Effector CD4-positive, alpha-beta T cell (primary cell): ENCODE data around the gene CFAP99. TPM values are rescaled to one million over a fixed set of nuclear protein-coding genes. Genes with fewer than 3 reads are reported as not detected.
A peak's percentile ranks its signal among the peaks of the same experiment; 100 is the strongest.
"Not testable (repeated sequence)": the region's sequence is repeated elsewhere in the genome, so short reads cannot be mapped to it uniquely, and the experiment has no call there.

Experiments used
- DNase-seq: peaks from one replicate; pipeline ENCODE4 v3.0.0-alpha.2; 2020
- total RNA-seq: gene quantifications from one replicate; lab custom pipeline; 2026; lab: John Stamatoyannopoulos, UW

CFAP99 gene
- total RNA-seq, result not detected

DNA sequence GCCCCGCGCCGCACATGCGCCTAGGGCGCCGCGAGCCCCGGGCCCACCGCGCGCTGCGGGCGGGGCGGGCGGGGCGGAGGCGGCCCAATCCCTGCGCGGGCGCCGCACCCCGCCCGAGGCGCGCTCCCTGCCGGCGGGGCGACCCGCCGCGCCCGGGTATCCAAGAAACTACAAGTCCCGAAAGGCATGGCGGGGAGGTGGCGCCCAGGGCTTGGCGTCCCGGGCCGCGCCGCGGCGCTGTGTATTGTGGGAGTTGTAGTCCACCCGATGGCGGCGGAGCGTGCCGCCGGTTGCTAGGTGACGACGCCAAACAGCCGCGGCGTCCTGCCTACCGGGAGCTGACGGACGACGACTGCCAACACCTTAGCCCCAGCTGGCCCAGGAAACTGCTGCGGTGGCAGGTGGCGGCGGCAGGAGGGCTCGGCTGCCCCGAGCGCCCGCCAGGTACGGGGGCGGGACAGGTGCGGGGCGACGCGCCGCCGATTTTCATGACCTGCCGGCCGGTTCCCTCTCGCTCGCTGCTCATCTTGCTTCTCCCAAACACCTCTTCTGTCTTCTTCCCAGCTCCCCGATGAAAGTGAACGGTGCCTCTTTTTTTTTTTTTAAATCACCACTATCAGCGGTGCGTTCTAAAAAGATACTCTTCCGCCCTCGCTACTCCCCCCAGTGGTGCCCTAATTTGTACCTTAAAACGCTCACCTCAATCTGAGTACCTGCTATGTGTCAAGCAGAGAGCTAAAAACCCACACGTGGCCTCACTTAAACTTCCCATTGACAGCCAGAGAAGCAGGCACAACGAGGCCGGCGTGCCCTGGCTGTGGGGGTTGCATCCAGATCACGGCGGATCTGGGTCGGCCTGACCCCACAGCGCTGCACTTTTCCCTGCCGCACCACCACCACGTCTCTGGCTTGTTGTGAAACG is at the start of gene CFAP99:
Gene CFAP99 (plus strand): TSS at position 306 of the 922 bp plus-strand sequence.
- DNase-seq, result peak; percentile 99

DNA sequence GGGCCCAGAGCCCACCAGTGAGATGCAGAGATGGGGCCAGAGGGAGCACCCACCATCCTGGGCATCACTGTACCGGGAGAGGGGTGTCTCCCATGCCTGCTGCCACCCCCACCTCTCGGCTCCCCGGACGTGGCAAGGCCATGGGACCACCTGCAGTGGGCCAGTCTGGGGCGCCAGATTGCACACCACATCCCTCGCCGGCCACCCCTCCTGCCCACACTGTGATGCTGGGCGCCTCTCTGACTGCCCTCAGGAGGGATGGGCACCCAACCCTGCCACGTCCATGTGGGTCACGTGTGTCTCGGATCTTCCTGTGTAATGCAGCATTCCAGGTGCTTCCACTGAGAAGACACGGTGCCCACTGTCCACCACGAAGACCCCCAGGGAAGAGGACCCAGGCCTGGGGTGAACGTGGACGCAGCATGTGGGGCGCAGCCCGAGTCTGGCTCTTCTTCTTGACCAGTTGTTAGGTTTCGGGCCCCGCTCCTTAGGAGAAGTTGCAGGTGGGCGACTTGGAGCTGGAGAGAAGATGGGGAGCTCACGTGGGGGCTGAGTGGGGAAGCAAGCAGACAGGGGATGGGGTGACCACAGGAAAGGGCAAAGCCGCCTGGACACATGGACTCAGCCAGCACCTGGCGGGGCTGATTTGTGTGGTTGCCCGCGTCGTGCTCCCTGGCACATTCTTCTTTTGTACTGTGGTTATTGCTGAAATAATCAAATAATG is 48.0 kb upstream of the CFAP99 start:
- DNase-seq, result no peak

DNA sequence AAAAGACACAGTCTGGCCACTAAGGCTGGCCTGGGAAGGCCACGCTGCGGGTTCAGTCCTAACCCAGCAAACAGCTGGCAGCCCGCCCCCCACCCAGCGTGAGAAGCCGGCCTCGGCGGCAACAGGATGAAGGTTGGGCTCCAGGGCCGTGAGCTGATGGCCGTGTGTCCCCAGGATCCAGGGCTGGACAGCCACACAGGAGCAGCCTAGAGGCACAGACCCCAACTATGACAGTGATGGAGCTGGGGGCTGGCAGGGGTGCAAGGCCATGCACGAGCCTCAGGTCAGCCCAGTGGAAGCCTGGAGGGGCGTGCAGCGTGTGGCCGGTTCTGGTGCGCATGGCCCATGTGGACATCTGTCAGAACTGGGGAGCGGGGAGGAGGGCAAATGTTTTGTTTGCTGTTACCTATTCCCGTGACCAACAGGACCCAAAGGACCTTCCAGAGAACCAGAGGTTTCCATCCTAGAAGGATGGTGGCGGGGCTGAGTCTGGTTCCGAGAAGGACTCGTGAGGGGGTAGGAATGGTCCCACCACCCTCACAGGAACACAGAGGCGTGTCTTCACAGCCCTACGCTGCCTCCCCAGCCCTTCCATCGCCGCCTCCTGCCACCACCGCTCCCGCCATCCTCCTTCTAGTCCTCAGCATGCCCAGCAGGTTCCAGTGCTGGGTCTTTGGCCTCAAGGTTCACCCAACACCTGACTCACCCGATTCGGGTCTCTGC is 46.8 kb upstream of the CFAP99 start:
- no peak for DNase-seq

DNA sequence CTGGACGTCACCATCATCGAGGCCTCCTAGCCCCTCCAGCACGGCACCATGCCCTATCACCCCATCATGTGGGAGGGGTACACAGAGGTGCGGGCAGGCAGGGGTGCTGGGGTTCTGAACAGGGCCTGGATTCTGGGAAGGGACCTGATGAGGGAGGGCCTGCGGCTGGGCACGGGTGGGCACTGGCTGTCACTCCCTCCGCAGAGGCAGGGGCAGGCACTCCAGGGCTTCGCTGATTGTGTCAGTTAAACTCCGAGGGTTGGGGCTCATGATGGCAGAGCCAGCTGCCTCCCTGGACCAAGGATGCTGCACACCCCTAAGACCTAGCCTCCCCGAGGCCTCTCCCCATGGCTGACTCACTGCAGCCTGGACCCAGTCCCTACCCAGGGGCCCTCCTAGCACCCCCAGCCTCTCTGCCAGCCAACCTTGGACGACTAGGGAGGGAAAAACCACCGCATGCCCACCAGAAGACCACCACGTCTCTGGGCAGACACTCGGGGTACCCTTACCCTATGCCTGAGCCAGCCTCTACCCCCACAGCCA is 46.2 kb upstream of the CFAP99 start:
- DNase-seq, result no peak

DNA sequence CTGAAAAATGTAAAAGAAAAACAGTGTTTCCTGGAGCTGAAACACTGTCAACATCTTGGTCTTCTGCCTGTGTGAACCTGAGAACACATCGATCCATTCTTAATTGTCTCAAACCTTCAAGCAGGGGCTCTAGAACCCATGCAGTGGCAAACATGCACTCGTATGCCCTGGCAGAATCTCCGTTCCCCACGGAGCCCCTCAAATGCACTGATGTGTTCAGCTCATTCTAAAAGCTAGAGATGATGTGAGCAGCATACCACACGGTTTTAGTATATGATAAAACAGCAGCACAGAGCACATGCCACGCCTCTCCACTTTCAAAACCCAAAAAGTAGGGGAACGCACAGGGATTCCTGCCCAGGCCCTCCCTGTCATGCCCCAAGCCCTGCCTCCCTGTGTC is 45.2 kb upstream of the CFAP99 start:
- DNase-seq, result no peak

DNA sequence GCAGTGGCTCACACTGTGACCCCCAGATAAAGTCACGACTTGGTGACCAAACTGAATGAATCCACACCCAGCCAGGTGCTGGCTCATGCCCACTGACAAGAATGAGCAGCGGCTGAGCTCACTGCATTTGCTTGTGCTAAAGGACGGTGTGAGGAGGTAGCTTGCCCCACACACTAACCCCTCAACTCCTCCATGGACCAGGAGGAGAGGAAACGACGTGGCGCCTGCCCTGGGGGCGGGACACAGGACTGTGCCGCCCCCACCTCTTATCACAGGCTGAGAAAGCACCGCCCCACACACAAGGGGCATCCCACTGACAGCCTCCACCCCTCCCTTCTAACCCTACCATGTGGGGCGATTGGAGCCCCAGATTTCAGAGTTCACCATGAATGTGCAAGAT is 43.3 kb upstream of the CFAP99 start:
- no peak for DNase-seq

DNA sequence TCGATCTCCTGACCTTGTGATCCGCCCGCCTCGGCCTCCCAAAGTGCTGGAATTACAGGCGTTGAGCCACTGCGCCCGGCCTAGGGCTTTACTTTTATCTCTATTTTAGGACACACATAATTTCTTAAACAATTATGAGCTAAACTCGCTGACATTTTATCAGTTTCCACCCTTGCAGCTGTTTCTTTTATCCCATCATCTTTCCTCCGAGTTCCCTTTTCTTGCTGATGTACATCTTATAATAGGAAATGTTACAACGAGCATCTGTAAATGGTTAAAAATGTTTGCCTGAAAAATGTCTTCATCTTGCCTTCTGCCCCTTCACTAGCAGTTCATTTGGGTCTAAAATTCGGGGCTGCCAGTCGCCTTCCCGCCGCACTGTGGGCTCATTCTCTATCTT is 41.5 kb upstream of the CFAP99 start:
- no peak for DNase-seq

DNA sequence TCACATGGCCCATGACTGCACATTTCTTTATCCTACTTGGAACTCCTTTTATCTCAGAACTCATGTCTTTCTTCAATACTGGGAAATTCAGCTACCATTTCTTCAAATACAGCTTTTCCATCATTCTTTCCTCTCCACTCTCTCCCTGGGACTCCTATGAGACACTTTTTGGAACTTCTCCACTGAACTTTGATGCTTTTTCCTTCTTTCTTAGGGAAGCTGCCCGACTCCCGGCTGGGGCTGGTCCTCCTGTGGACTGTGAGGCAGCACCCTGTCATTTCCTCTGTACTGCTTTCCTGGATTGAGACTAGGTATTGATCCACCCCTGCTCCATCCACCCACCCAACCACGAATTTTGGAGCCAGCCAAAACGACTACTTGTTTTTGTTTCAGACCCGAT is 40.4 kb upstream of the CFAP99 start:
- no peak for DNase-seq

DNA sequence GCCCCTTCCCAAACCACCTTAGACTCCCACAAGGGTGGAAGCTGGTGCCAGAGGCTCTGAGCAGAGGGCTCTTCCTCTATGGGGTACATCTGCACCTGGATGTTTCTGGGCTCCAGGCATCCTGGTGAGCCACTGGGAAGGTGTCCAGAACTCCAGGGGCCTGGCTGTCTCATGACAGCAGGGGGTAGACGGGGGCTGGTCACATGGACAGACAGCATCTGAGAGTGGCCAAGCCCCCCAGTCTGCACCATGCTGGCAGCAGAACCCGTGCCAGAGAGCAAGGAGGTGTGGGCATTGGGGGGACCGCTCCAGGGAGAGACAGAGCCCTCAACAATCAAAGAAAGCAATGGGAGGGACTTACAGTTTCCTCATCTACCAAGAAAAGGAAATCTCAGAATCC is 39.9 kb upstream of the CFAP99 start:
- no peak for DNase-seq

DNA sequence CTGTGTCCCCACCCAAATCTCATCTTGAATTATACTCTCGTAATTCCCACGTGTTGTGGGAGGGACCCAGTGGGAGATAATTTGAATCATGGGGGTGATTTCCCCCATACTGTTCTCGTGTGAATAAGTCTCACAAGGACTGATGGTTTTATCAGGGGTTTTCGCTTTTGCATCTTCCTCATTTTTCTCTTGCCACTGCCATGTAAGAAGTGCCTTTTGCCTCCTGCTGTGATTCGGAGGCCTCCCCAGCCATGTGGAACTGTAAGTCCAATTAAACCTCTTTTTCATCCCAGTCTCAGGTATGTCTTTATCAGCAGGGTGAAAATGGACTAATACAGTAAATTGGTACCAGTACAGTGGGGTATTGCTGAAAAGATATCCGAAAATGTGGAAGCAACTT is 38.2 kb upstream of the CFAP99 start:
- not testable (repeated sequence) for DNase-seq

DNA sequence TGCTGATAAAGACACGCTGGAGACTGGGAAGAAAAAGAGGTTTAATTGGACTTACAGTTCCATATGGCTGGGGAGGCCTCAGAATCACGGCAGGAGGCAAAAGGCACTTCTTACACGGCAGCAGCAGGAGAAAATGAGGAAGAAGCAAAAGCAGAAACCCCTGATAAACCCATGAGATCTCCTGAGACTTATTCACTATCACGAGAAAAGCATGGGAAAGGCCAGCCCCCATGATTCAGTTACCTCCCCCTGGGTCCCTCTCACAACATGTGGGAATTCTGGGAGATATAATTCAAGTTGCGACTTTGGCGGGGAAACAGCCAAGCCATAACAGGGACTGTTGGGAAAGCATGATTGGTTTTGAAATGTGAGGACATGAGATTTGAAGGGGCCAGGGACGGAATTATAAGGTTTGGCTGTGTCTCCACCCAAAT is 36.0 kb upstream of the CFAP99 start:
- DNase-seq, result not testable (repeated sequence)

DNA sequence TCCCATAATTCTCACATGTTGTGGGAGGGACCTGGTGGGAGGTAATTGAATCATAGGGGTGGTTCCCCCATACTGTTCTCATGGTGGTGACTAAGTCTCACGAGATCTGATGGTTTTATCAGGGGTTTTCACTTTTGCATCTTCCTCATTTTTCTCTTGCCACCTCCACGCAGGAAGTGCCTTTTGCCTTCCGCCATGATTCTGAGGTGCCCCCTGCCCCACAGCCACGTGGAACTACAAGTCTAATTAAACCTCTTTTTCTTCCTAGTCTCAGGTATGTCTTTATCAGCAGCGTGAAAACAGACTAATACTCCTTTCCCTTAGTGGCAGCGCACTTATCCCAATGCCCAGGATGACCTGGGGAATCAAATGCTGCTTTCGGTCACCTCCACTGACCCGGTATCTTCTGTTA is 35.5 kb upstream of the CFAP99 start:
- not testable (repeated sequence) for DNase-seq

DNA sequence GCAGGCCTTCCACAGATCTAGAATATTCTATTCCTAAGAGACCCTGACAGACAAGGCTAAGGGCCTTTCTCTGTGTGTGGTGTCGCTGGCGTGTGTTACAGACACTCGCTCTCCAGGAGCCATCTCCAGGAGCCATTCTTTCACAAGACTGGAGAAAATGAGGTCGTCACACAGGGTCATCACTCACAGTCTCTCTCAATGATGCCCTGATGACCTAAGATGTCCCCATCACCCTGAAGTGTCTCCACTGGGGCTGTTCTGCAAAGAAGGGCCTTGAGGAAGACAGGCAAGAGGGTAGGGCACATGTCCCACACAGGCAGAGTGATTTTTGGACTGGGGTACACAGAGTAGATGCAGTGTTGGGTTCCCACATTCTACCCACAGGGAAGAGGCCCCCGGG is 35.0 kb upstream of the CFAP99 start:
- DNase-seq, result no peak

DNA sequence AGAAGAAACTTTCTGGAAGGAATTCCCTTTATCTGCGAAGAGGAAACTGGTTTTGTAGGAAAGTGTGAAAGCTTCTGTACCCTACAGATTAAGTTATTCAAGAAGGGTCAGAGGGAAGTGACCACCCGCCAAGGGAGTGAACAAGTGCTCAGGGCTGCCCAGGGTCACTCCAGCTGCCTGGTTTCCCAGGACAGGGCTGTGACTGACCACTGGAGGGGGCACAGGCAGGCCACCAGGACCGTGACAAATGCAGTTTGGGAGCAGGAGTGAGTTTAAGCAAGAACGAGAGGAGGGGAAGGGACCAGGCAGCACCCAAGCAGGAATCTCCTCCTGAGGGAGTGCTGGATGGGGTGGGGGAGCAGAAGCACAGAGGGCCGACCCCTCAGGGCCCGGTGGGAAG is 34.5 kb upstream of the CFAP99 start:
- DNase-seq, result no peak

DNA sequence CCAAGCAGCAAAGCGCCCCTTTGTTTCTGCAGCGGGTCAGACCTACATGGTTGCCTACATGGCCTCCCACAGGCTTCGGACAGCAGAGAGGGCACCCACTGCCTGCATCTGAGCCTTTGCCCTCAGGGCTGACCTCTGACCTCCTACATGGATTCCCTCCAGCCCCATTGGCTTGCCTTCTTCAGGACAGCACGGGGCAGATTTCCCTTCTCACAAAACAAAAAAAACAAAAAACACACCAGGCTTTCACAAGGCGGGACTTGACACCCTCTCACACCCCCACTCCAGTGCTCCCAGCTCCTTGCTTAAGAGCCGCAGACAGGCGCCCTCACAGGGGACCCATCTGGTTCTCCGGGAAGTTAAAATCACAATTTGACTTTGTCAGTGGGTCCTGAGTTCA is 33.2 kb upstream of the CFAP99 start:
- DNase-seq, result no peak

DNA sequence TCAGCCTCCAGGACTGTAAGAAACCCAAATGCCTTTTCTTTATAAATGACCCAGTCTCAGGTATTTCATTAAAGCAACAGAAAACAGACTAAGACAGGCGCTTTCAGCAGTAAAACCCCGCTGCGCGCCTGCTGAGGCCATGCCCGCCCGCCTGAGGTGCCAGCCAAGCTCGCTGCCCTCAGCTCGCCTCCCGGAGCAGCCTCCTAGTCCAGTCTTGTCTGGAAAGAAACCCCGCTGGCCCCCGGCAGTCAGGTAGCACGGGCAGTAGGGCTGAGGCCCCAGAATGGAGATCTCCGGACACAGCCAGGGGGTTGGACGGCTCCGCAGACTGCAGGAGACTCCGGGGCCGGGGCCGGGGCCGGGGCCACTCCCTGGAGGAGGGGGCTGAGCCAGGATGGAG is 32.0 kb upstream of the CFAP99 start:
- DNase-seq, result no peak

DNA sequence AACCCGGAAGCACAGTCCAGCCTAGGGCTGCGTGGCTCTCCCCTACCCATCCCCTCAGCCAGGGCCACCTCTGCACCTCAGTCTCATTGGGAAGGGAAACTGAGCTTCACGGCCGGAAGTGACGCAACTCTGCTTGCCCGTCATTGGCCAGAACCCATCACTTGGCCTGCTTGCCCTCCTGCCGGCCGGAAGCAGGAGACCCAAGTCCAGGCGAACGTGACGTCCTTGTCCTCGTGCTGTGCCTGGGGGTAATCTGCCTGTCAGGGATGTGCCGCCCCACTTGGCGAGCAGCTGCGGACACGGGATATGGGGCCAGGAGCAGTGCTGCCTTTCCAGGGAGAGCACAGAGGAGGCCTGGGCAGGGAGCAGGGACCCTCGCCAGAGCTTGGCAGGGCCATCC is 31.5 kb upstream of the CFAP99 start:
- DNase-seq, result no peak

DNA sequence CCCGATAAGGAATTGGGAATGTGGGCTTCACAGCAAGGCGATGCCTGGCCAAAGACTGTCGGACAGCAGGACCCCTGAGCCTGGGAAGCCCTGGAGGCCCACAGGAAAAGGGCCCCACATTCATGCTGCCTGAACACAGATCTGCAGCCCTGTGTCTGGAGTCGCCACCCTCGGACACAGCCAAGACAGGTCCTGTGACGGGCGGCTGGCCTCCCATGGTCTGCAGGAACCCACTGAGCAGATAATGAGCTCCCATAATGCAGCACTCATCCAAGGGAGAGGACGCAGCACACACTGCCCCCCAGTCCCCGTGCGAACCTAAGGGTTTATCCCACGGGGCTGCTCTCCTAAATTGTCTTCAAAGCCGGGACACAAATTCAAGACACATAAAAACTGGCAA is 30.9 kb upstream of the CFAP99 start:
- no peak for DNase-seq

DNA sequence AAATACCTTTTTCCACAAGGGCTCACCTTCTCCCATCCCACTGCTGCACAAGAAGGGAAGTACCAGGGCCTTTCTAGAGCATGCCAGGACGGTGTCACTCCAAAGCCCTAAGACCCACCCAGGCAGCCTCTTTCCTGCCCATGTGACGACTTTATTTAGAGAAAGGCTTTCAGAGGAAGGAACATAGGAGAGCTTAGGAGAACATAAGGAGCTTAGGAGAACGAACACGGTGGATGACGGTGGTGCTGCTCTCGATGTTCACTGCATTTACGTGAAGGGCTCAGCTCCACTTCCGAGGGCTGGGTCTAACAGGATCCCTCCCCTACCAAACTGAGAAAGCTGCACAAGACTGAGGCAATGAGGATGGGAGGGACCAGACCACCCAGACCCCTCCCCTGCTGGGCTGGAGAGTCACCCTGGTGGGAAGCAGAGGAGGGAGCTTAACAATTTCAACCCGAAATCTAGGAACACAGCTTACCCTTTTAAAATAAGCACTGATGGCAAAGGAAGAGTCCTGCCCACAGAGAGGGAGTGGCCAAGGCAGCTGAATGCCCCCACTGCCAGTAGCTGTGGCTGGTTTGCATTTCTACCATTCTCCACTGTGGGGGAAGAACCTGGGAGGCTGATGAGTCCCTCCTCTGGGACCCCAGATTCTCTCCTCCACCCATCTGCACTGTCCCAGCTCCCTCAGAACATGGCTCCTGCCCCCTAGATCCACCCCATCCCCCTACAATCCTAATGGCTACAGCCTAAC is 30.1 kb upstream of the CFAP99 start:
- no peak for DNase-seq

DNA sequence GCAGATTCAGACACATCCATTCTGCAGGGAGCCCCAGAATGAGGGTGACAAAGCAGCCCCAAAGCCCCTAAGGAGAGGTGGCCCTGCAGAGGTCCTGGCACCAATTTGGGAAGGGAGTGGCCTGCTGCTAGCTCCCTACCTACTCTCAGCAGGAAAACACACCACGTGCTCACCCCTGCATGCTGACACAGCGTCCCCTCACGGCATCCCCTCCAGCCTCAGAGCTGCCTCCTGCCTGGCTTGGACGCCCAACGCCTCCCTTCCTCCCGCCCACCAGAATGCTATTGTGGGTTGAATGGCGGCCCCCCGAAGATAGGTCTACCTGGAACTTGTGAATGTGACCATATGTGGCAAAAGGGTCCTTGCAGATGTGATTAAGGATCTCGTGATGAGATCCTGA is 29.1 kb upstream of the CFAP99 start:
- DNase-seq, result no peak

DNA sequence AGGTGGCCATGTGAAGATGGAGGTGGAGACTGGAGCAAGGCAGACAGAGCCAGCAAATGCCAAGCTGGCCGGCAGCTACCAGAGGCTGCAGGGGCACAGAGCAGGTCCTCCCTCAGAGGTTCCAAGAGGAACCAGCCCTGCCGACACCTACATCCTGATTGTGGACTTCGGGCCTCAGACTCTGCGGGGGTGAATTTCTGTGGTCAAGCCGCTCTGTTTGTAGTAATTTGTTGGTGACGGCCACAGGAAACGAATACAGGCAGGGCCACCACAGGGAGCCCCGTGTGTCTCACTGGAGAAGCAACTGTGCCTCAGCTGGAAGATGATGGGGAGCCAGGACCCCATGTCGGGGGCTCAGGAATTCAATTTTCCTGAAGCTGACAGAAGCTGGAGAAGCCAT is 28.6 kb upstream of the CFAP99 start:
- DNase-seq, result no peak

DNA sequence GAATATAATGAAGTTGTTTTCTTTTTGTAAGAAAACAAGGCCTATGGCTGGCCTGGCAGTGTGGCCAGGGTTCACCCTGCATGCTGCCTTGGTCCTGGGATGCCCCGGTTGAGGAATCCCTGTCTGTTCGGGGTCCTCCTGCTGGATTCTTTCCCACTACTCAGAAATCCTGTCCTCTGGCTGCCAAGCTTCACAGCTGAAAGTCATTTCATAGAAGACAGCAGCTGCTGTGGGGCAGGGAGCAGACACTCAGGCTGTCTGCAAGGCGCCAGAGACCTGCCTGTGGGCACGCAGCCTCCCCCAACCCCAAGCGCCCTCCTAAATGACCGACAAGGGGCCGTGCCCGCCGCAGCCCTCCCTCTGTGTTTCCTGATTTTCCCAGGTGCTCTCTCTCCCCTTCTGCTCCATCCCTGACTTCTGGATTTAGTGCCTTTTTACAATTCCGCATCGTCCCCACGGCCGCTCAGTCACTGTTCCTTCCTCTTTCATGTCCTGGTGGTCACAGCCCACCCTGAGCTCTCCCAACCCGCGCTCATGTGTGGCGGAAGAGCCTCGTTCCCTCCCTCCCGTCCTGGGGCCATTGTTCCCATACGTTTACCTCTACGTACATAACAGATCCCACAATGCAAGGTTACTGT is 27.9 kb upstream of the CFAP99 start:
- DNase-seq, result no peak
